PC-3 (cell line): Measurements from ENCODE around the gene ITM2C.

Source experiments
- EZH2 ChIP-seq: fragments of 300-600 bp; sonication (generic); IDR thresholded peaks from one replicate; pipeline ENCODE4 v1.6.1; 2017; ENCODE audit warnings: antibody characterized with exemption, mild to moderate bottlenecking, low read length; ENCODE audit not compliant: unreplicated experiment
- EZH2phosphoT487 ChIP-seq: fragments of 300-600 bp; sonication (generic); IDR thresholded peaks from 2 replicates; pipeline ENCODE4 v1.6.1; 2018; ENCODE audit warnings: mild to moderate bottlenecking, antibody characterized with exemption, low read length, borderline replicate concordance
- TF ChIP-seq, protein P1 (sequence below): fragments of 300-600 bp; sonication (generic); conservative IDR thresholded peaks from 2 replicates; pipeline ENCODE4 v1.5.1; 2017; ENCODE audit warnings: antibody characterized with exemption, low read depth, mild to moderate bottlenecking, low read length

DNA sequence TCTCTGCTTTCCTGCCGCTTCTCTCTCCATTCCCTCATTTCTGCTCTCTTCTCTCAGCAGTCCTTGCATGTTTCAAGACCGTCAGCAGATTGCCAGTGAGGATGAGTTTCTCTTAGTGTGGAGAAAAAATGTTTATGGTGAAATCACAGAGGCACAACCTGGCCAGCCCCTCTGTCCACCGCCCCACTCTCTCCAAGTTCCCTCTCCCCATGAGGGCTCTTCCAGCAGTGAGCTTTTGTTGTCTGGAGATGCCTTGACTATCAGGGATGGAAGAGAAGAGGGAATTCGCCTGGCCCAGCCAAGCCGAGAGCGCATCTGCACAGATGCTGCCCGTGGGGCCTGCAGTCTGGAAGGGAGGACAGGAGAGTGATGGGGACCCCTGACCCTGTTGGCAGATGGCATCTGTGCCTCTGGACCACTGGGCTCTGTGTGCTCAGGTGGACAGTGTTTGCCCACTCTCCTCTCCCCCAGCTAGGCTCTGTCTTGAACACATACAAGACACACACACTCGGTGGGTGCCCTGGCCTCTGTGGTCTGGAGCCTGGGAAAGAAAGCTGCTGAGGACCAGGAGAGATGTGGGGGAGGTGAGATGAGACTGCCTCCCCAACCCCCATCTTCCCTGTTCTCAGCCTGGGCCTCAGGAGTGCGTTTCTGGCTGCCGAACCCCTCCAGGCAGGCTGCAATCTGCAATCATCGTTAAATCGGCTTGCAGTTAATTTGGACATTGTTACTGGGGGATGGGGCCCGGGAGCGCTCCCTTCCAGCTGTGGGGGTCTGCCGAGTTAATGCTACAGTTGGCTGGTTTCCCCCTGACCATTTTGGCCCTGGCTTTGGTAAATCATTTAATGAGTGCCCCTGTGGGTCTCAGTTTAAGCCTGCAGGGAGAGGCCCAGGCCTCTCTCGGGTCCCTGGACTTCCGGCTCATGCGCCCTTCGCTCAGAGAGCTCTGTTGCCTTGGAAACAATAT is 4.5 kb downstream of the ITM2C start:
- TF ChIP-seq, protein P1, sequence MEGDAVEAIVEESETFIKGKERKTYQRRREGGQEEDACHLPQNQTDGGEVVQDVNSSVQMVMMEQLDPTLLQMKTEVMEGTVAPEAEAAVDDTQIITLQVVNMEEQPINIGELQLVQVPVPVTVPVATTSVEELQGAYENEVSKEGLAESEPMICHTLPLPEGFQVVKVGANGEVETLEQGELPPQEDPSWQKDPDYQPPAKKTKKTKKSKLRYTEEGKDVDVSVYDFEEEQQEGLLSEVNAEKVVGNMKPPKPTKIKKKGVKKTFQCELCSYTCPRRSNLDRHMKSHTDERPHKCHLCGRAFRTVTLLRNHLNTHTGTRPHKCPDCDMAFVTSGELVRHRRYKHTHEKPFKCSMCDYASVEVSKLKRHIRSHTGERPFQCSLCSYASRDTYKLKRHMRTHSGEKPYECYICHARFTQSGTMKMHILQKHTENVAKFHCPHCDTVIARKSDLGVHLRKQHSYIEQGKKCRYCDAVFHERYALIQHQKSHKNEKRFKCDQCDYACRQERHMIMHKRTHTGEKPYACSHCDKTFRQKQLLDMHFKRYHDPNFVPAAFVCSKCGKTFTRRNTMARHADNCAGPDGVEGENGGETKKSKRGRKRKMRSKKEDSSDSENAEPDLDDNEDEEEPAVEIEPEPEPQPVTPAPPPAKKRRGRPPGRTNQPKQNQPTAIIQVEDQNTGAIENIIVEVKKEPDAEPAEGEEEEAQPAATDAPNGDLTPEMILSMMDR, result no peak
- TF ChIP-seq EZH2phosphoT487, result no peak
- no peak for TF ChIP-seq EZH2
